ENCODE measurements around the gene EPHA8.

DNA sequence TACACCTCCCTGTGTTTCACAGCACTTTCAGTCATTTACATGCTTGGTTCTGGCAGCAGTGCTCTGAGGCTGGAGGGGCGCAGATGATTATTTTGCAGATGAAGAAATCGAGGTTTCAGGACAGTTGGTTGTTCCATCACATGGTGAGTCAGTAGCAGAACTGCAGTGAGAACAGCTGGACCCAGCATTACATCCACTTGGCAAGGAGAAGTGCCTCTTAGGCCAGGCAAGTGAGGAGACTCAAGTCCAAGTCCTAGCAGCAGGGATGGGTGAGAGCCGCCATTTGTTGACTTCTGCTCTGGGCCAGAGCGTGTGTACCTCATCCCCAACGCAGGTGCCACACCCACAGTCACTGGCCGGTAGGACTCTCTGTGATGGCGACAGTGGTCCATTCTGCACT, 26.8 kb upstream of the EPHA8 start:
- no peak for TF ChIP-seq CTCF (IDR thresholded peaks at IDR 0.05; ENCODE audit: low read length)
- no peak for TF ChIP-seq EZH2 (optimal IDR thresholded peaks at IDR 0.05; ENCODE audit: low read depth, low read length)

Measured in MM.1S (cell line).